Activated T-cell treated with anti-CD3 and anti-CD28 coated beads, Interleukin-2, amount 50 U/mL, for 4 hours (primary cell): ENCODE data around the gene DYNLT5. TPM values are rescaled to one million over a fixed set of nuclear protein-coding genes. Genes with fewer than 3 reads are reported as not detected.
"Not testable (repeated sequence)": the region's sequence is repeated elsewhere in the genome, so short reads cannot be mapped to it uniquely, and the experiment has no call there.

ENCODE experiments used
- ATAC-seq, 2 donors: fragments of 200-7000 bp; cut with Tn5 transposase; one replicate each; pipeline ENCODE4 v1.10.0; 2021
- DNase-seq: peaks from one replicate; pipeline ENCODE4 v3.0.0-alpha.2; 2020
- H3K27me3 Mint-ChIP-seq: one replicate; pipeline ENCODE4 v1.8.0; 2021; ENCODE audit warnings: low read depth, mixed read lengths
- H3K36me3 Mint-ChIP-seq: one replicate; pipeline ENCODE4 v1.8.0; 2022; ENCODE audit warnings: mixed read lengths; ENCODE audit not compliant: insufficient read depth
- H3K4me1 Mint-ChIP-seq: one replicate; pipeline ENCODE4 v1.8.0; 2021; ENCODE audit warnings: low read depth, mixed read lengths
- H3K4me3 Mint-ChIP-seq: one replicate; pipeline ENCODE4 v1.8.0; 2021; ENCODE audit warnings: mild to moderate bottlenecking, moderate library complexity, mixed read lengths
- H3K9me3 Mint-ChIP-seq: one replicate; pipeline ENCODE4 v1.8.0; 2021; ENCODE audit warnings: mixed read lengths
- total RNA-seq, 3 donors: library from RNA; stranded (reverse); gene quantifications; one replicate each; pipeline ENCODE4 v1.2.1, GENCODE V29; 2021

DYNLT5 gene
- total RNA-seq, 3 donors from 2014 or later, result not detected

- peak; percentile 53 to 62 for ATAC-seq
- no peaks in the 10 kb centered on the region for H3K27me3 Mint-ChIP-seq
- H3K36me3 Mint-ChIP-seq, result no peaks in the 10 kb centered on the region
- no peak overlapping the region for H3K4me3 Mint-ChIP-seq
- peaks cover 18% of the 10 kb centered on the region for H3K4me1 Mint-ChIP-seq
- DNase-seq, result peak; percentile 44
- H3K9me3 Mint-ChIP-seq, result no peaks in the 10 kb centered on the region
These were observed 12.8 kb downstream of the DYNLT5 start for GRCh38 chr1:66764994-66765578.

GRCh38 chr1:66767626-66768025 lies 15.4 kb downstream of the DYNLT5 start:
- ATAC-seq (no peak), DNase-seq (no peak)
- Mint-ChIP-seq H3K36me3 (no peaks in the 10 kb centered on the region), H3K4me3 (no peak overlapping the region), H3K27me3 (no peaks in the 10 kb centered on the region), H3K9me3 (no peaks in the 10 kb centered on the region), H3K4me1 (peaks cover 30% of the 10 kb centered on the region)

- H3K4me1 Mint-ChIP-seq, result peaks cover 30% of the 10 kb centered on the region
- H3K4me3 Mint-ChIP-seq, result peak overlapping the region; percentile 65
These were observed 16.7 kb downstream of the DYNLT5 start for GRCh38 chr1:66768965-66769364.

GRCh38 chr1:66769512-66770229 lies 17.4 kb downstream of the DYNLT5 start:
- H3K9me3 Mint-ChIP-seq, result no peaks in the 10 kb centered on the region
- H3K36me3 Mint-ChIP-seq, result no peaks in the 10 kb centered on the region
- H3K4me3 Mint-ChIP-seq, result peak overlapping the region; percentile 65
- ATAC-seq, result peak; percentile 59 to 69
- no peak for DNase-seq
- no peaks in the 10 kb centered on the region for H3K27me3 Mint-ChIP-seq
- peaks cover 30% of the 10 kb centered on the region for H3K4me1 Mint-ChIP-seq

More at GRCh38 chr1:66768965-66769364, 16.7 kb downstream of the DYNLT5 start:
- Mint-ChIP-seq H3K9me3 (no peaks in the 10 kb centered on the region), H3K36me3 (no peaks in the 10 kb centered on the region), H3K27me3 (no peaks in the 10 kb centered on the region)
- no peak for ATAC-seq
- DNase-seq, result no peak

GRCh38 chr1:66770240-66770639 lies 18.0 kb downstream of the DYNLT5 start:
- no peaks in the 10 kb centered on the region for H3K9me3 Mint-ChIP-seq
- no peak for ATAC-seq
- H3K36me3 Mint-ChIP-seq, result no peaks in the 10 kb centered on the region

GRCh38 chr1:66770694-66771093 lies 18.4 kb downstream of the DYNLT5 start:
- Mint-ChIP-seq H3K27me3 (no peaks in the 10 kb centered on the region), H3K4me1 (peaks cover 28% of the 10 kb centered on the region), H3K4me3 (peak overlapping the region; percentile 65), H3K36me3 (no peaks in the 10 kb centered on the region), H3K9me3 (no peaks in the 10 kb centered on the region)
- DNase-seq (no peak), ATAC-seq (peak in 1 of 2 donors; percentile 39)

More at GRCh38 chr1:66770240-66770639, 18.0 kb downstream of the DYNLT5 start:
- H3K4me1 Mint-ChIP-seq, result peaks cover 28% of the 10 kb centered on the region
- H3K4me3 Mint-ChIP-seq, result peak overlapping the region; percentile 65
- DNase-seq, result no peak
- H3K27me3 Mint-ChIP-seq, result no peaks in the 10 kb centered on the region

- H3K36me3 Mint-ChIP-seq, result no peaks in the 10 kb centered on the region
- H3K4me1 Mint-ChIP-seq, result peaks cover 28% of the 10 kb centered on the region
- no peaks in the 10 kb centered on the region for H3K9me3 Mint-ChIP-seq
- ATAC-seq, result no peak
- no peak for DNase-seq
- H3K4me3 Mint-ChIP-seq, result no peak overlapping the region
- H3K27me3 Mint-ChIP-seq, result no peaks in the 10 kb centered on the region
These were observed 21.0 kb downstream of the DYNLT5 start for GRCh38 chr1:66773227-66773626.

- no peak overlapping the region for H3K4me3 Mint-ChIP-seq
- H3K9me3 Mint-ChIP-seq, result no peaks in the 10 kb centered on the region
- H3K36me3 Mint-ChIP-seq, result no peaks in the 10 kb centered on the region
- H3K4me1 Mint-ChIP-seq, result peaks cover 18% of the 10 kb centered on the region
- DNase-seq, result no peak
- ATAC-seq, result no peak
- peaks cover 2% of the 10 kb centered on the region for H3K27me3 Mint-ChIP-seq
These were observed 22.2 kb downstream of the DYNLT5 start for GRCh38 chr1:66774438-66774837.

GRCh38 chr1:66775646-66776045 lies 23.4 kb downstream of the DYNLT5 start:
- peaks cover 6% of the 10 kb centered on the region for H3K4me1 Mint-ChIP-seq
- no peak for DNase-seq

GRCh38 chr1:66777831-66778230 lies 25.6 kb downstream of the DYNLT5 start:
- Mint-ChIP-seq H3K4me1 (no peaks in the 10 kb centered on the region), H3K4me3 (no peak overlapping the region), H3K9me3 (no peaks in the 10 kb centered on the region), H3K27me3 (peaks cover 2% of the 10 kb centered on the region), H3K36me3 (no peaks in the 10 kb centered on the region)
- ATAC-seq (no peak), DNase-seq (no peak)

More at GRCh38 chr1:66775646-66776045, 23.4 kb downstream of the DYNLT5 start:
- no peak for ATAC-seq
- Mint-ChIP-seq H3K9me3 (no peaks in the 10 kb centered on the region), H3K27me3 (peaks cover 2% of the 10 kb centered on the region), H3K4me3 (no peak overlapping the region), H3K36me3 (no peaks in the 10 kb centered on the region)

GRCh38 chr1:66778266-66778665 lies 26.0 kb downstream of the DYNLT5 start:
- no peak for DNase-seq

GRCh38 chr1:66778969-66779368 lies 26.7 kb downstream of the DYNLT5 start:
- no peaks in the 10 kb centered on the region for H3K9me3 Mint-ChIP-seq
- H3K4me3 Mint-ChIP-seq, result no peak overlapping the region
- DNase-seq (no peak), ATAC-seq (no peak)
- H3K4me1 Mint-ChIP-seq, result no peaks in the 10 kb centered on the region
- no peaks in the 10 kb centered on the region for H3K36me3 Mint-ChIP-seq
- H3K27me3 Mint-ChIP-seq, result peaks cover 2% of the 10 kb centered on the region

More at GRCh38 chr1:66778266-66778665, 26.0 kb downstream of the DYNLT5 start:
- H3K4me1 Mint-ChIP-seq, result no peaks in the 10 kb centered on the region
- peaks cover 2% of the 10 kb centered on the region for H3K27me3 Mint-ChIP-seq
- H3K36me3 Mint-ChIP-seq, result no peaks in the 10 kb centered on the region
- no peaks in the 10 kb centered on the region for H3K9me3 Mint-ChIP-seq
- no peak overlapping the region for H3K4me3 Mint-ChIP-seq
- no peak for ATAC-seq

- no peak for DNase-seq
- no peak overlapping the region for H3K4me3 Mint-ChIP-seq
- H3K9me3 Mint-ChIP-seq, result no peaks in the 10 kb centered on the region
- no peaks in the 10 kb centered on the region for H3K4me1 Mint-ChIP-seq
- no peaks in the 10 kb centered on the region for H3K36me3 Mint-ChIP-seq
- H3K27me3 Mint-ChIP-seq, result peaks cover 2% of the 10 kb centered on the region
- no peak for ATAC-seq
These were observed 27.3 kb downstream of the DYNLT5 start for GRCh38 chr1:66779475-66780078.

GRCh38 chr1:66785800-66786199 lies 33.5 kb downstream of the DYNLT5 start:
- not testable (repeated sequence) for H3K27me3 Mint-ChIP-seq, H3K36me3 Mint-ChIP-seq, H3K9me3 Mint-ChIP-seq, H3K4me3 Mint-ChIP-seq, DNase-seq, ATAC-seq
- peaks cover 18% of the 10 kb centered on the region for H3K4me1 Mint-ChIP-seq

- Mint-ChIP-seq H3K4me3 (no peak overlapping the region), H3K9me3 (no peaks in the 10 kb centered on the region), H3K36me3 (no peaks in the 10 kb centered on the region), H3K27me3 (no peaks in the 10 kb centered on the region), H3K4me1 (peaks cover 18% of the 10 kb centered on the region)
- DNase-seq, result no peak
- ATAC-seq, result no peak
These were observed 35.4 kb downstream of the DYNLT5 start for GRCh38 chr1:66787641-66788040.
